Posterior vena cava (tissue), 2 donors: ENCODE results near the gene PRM1. TPM values are rescaled to one million over a fixed set of nuclear protein-coding genes. Genes with fewer than 3 reads are reported as not detected.
A peak's percentile ranks its signal among the peaks of the same experiment; 100 is the strongest.

Experiments used
- DNase-seq: peaks from one replicate; pipeline ENCODE4 v3.0.0-alpha.2; 2020; ENCODE audit warnings: low spot score
- intact Hi-C, 2 donors: fragments of 100-400 bp; cut with DNase I; formaldehyde crosslinking; loops; one replicate each; pipeline versions ENCODE4 v1.14.1 to v1.14.2; 2022 to 2023
- total RNA-seq, 2 donors: library from RNA; stranded (reverse); fragmentation: NEBNext Ultra II Directional; extraction: Animal tissue kit (Norgen Biotek cat#: 25700); gene quantifications; one replicate each; pipeline ENCODE4 v1.2.1, GENCODE V29; 2021
- donor health status: DM: yes; HTN: yes; CAD: no.
- donor health status: DM: yes; HTN: yes; CAD: no.

The PRM1 gene
- total RNA-seq, 2 donors from 2014 or later, result not detected

DNA sequence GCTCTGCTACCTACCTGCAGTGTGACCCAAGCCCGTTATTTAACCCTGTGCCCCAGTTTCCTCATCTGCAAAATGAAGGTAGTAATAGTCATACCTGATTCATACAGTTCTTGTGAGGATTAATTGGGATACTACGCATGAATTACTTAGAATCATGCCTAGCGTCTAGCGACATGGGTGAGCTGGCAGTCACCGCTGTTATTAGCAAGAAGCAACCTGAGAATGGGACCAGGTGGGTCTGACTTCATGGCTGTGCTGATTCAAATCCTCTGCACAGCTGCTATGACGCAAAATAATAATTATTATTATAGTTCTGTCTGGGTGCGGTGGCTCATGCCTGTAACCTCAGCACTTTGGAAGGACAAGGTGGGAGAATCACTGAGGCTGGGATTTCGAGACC is 33.0 kb downstream of the PRM1 start:
- DNase-seq, result no peak
- intact Hi-C loops, result no loop called here

DNA sequence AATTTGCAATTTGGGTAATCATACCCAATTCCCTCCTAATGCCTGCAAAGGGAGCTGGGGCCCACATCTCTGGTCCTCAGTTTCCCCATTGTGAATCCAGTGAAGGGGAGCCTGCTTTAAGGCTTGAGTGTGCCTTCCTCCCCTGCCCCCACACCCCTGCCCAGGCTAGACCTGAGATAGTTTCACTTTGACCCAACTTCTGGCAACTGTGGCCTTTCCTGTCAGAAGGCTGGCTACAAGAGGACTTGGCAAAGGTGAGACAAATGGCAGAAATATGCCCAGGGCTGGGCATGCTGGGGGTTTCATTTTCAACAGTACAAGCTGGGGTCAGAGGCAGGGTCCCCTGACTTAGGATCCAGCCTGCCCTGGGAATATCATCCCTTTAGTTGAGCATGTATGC is 35.1 kb downstream of the PRM1 start:
- no peak for DNase-seq
- intact Hi-C loops, result no loop called here

DNA sequence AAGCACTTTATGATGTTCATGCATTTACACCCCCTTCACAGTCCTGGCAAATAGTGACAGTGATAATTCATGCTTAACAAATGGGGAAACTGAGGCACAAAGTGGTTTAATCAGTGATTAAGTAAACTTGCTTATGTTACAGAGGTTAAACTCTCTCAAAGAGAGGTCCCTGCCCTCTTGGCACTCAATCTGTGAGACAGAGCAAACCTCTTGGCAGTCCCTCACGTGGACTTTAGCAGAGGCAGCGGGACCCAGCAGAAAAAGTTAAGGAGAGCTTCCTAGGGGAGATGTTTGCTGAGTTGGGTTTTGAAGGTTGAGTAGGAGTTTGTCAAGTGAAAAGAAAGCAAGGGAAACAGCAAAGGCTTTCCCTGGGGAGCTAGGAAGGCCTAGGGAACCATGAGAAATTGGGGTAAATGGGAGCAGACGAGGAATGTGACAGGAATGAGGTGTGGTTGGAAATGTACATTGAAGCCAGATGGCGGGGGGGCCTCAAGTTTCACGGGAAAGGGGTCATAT is 35.9 kb downstream of the PRM1 start:
- intact Hi-C loops, result no loop called here
- DNase-seq, result no peak

DNA sequence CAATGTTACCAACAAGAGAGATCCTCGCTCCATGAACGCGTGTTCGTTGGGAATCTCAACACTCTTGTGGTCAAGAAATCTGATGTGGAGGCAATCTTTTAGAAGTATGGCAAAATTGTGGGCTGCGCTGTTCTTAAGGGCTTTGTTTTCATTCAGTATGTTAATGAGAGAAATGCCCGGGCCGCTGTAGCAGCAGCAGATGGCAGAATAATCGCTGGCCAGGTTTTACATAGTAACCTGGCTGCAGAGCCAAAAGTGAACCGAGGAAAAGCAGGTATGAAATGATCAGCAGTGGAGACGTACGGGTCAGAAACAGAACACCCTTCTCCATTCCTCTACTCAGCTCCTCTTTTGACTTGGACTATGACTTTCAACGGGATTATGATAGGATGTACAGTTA is 38.5 kb downstream of the PRM1 start:
- intact Hi-C loops, result no loop called here
- no peak for DNase-seq

DNA sequence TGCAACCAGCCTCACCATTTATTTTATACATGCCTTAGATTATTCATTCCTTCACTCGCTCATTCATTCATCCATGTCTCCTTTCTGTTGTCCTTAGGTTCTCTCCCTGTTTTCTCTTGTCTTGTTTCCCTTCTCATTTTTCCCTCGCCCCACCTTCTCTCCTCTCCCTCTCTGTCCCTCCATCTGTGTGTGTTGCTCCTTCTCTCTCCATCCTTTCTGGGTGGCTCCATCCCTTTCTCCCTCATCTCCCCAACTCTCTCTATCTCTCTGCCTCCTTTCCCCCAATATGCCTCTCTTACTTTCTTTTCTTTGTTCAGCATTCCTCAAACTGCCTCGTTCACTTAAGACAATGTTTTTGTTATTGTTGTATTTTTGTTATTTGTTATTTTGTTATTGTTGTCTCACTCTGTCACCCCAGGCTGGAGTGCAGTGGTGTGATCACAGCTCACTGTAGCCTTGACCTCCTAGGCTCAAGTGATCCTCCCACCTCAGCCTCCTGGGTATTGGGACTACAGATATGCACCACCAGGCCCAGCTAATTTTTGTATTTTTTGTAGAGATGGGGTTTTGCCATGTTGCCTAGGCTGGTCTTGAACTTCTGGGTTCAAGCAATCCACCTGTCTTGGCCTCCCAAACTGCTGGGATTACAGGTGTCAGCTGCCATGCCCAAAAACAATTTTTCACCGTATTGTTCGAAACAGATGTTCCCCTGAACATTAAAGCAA is 39.5 kb downstream of the PRM1 start:
- intact Hi-C loops, result no loop called here

DNA sequence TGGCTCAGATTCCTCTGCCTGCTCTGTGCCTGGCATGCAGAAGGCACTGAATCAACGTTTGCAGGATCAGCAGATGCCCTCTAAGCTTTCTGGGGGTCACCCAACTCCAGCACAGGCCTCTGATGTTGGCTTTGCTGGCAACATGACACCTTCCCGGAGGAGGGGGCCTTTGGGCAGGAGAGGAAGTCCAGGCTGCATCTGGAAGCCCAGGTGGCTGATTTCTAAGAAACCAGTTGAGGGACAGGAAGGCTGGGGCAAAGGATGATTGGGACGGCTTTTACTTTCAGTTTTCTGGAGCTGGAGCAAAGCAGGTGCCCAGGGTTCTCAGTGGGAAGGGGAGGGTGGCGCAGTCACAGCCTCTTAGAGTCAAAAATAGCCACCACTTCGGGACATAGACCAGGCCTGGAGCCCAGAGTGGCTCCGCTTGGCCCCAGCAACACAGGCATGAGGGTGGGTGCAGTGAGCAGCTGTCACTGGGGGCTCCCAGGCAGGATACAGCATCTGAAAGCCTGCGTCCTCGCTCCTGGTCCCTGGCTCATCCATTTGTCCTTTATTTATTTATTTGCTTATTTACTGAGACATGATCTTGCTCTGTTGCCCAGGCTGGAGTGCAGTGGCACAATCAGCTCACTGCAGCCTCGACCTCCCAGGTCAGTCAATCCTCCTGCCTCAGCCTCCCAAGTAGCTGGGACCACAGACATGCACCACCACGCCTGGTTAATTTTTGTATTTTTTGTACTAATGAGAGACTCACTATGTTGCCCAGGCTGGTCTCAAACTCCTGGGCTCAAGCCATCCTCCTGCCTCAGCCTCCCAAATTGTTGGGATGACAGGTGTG is 40.3 kb downstream of the PRM1 start:
- no peak for DNase-seq
- intact Hi-C loops, result no loop called here

More for the DNA sequence above, 39.5 kb downstream of the PRM1 start:
- DNase-seq, result no peak

DNA sequence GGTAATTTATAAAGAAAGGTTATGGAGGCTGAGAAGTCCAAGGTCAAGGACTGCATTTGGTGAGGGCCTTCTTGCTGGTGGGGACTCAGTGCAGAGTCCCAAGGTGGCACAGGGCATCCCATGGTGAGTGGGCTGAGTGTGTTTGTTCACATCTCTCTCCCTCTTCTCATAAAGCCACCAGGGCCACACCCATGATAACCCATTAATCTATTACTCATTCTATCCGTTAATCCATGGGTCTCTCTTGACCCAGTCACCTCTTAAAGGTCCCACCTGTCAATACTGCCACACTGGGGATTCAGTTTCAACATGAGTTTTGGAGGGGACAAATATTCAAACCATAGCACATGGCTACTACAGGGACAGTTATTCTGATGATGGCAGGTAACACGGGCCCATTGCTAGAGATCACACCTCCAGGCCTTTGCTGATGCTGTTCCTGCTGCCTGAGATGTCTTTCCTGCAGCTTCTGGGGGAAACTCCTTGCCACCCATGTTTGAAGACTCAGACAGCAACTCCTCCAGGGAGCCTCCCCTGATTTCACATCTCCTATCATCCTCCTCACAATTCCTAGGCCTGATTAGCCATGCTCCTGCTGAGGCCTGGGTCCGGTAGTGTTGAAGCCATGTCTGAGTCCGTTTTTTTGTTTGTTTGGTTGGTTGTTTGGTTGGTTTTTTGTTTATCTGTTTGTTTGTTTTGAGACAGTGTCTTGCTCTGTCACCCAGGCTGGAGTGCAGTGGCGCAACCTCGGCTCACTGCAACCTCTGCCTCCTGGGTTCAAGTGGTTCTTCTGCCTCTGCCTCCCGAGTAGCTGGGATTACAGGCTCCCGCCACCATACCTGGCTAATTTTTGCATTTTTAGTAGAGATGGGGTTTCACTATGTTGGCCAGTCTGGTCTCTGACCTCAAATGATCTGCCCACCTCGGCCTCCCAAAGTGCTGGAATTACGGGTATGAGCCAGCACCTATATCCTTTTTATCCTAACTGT is 41.2 kb downstream of the PRM1 start:
- intact Hi-C loops, result no loop called here
- no peak for DNase-seq

DNA sequence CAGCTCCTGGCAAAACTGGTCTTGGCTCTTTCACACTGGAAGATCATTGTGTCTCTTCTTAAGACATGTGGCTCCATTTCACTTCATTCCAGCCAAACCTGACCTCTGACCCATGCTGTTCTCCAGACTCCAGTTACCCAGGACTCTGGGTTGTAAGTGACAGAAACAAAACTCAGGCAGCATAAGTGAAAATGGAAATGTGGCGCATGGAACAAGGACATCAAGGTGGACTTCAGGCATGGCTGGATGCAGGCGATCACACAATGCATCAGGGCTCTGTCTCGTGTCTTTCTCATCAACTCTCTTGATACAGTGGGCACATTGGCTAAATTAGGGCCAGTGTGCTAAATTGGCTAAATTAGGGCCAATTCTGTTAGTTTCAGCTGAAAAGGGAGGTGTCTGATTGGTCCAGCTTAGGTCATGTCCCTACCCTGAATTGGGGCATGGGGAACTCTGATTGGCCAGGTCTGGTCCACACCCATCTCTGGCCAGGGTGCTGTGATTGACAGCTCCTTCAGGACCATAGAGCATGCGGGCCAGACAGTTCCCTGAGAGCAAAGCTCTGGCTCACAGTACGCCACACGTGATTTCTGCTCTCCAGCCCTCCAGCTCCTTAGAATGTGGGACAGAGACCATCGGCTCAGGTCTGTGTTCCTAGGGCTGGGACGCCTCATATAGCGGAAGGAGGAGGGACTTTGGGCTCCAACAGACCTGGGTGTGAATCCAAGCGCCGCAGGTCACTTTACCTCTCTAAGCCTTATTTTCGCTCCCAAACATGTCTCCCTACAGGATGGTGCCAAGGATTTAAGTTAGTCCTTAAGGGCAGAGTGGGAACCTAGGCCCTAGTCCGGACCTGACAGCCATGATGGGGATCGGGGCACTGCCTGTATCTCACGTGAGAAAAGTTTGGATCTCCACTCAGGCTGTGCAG is 42.6 kb downstream of the PRM1 start:
- DNase-seq, result no peak
- intact Hi-C loops, result no loop called here

DNA sequence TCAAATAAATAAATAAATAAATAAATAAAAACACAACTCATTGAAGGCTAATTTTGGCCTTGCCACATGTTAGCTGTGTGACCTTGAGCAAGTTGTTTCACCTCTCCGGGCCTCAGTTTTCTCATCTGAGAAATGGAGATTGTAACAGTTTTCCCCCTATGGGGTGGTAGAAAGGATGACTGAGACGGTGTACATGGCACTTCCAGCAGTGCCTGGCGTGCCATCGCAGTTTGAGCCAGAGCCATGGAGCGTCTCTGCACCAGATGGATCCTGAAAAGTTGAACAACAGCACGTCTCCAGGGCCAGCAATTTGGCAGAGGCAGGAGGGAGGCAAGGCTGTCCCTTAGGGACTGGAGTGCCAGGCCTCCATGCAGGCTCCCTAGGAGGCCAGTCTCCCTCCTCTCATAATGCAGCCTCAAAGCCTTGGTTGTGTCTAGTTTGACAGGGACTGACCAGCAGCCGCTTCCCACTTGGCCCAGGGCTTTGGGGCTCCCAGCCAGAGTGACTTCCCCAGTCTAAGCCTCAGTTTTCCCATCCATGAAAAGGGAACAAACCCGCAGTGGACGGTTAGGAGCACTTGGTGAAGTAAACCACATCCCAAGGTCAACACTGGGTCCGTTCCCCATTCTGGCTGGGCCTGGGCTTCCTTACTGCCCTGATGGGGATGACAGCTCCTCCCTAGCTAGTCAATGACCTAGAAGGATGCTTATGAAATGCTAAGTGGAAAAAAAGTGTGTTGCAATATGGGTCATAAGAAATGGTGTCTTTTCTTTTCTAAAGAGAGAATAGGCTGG is 44.5 kb downstream of the PRM1 start:
- no peak for DNase-seq
- intact Hi-C loops, result no loop called here

DNA sequence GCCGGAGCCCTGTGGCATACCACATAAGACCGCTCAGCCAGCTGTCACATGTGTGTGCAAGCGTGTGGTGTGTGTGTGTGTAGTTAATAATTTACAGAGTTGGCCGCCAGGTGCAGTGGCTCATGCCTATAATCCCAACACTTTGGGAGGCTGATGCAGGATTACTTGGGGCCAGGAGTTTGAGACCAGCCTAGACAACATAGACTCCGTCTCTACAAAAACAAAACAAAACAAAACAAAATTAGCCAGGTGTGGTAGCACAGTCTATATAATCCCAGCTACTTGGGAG is 45.5 kb downstream of the PRM1 start:
- DNase-seq, result no peak
- intact Hi-C loops, result no loop called here

DNA sequence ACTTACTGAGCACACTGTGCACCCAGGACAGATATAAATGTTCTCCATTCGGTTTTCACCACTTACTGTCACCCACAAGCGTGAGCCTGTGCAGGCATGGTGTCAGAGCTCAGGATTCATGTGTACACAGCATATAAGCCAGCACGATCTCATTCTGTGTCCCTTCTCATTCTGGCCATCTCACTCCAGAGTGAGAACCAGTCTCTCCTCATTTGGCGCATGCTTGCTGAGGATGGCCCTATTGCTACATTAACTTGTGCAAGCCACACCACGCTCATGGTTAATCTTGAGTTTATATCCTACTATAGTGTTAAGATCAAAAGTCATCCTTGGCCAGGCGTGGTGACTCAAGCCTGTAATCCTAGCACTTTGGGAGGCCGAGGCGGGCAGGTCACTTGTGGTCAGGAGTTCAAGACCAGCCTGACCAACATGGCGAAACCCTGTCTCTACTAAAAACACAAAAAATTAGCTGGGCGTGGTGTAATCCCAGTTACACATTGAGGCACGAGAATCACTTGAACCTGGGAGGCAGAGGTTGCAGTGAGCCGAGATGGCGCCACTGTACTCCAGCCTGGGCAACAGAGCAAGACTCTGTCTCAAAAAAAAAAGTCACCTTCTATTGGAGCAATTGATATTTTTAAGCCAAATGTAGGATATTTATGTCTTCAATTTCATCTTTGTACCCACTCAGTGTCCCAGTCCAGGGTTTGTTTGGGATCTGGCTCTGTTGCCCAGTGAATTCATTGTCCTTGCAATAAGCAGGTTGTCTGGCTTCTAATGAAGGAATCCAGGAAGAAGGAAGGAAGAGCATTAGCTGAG is 46.0 kb downstream of the PRM1 start:
- no peak for DNase-seq

DNA sequence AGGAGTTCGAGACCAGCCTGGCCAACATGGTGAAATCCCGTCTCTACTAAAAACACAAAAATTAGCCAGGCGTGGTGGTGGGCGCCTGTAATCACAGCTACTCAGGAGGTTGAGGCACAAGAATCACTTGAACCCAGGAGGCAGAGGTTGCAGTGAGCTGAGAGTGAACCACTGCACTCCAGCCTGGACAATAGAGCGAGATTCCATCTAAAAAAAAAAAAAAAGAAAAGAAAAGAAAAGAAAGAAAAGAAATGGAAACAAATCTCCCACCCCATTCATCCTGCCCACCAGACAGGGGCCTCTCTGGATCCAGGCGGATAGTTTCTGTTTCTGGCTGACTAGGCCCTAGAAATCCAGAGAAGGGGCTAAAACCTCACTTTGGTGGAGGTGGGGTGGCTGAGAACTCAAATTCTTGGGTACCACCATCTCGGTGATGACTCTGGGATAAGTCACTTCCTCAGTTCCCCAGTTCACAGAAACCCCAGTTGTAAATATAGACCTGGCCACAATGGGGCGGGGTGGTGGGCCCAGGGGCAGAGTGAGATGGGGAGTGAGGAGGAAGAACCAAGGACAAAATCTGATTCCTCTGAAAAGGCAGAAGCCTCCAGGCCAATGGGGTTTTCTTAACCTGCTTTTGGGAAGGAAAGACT is 47.3 kb downstream of the PRM1 start:
- intact Hi-C loops, result no loop called here
- no peak for DNase-seq

More for the DNA sequence above, 46.0 kb downstream of the PRM1 start:
- intact Hi-C loops, result no loop called here

DNA sequence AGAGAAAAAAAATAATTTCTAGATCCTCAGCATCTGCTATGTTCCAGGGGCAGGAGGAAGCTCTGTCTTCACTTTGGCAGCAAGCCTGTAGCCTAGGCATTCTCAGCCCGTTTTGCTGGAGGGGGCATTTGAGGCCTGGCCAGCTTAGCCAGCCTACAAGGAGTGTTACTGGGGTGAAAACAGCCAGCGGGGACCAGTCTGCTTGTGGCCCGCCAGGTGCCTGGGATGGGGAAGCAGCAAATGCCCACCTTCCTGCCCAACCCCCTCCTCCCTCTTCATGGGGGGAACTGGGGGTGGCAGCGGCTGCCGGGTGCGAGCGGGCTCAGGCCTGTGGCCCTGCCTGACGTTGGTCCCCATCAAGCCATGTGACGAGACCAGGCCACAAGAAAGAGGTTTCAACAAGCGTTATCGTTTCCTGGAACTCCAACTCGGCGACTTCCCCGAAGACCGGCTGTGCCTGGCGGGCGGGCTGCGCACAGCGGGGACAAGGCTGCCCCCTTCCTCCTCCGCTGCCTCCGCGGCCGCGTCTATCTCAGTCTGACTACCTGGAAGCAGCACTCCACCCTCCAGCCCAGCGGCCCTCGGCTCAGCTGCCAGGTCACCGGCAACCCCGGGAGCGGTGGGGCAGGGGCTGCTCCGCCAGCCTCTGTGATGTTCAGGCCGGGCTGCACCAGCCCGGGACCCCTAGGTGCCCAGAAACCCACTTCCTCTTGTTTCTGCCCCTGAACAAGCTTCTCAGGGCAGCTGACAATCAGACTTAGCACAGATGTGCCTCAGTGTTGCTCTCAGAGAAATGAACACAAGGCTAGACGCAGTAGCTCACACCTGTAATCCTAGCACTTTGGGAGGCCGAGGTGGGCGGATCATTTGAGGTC is 48.0 kb downstream of the PRM1 start:
- intact Hi-C loops, result no loop called here
- DNase-seq, result peak; percentile 85

DNA sequence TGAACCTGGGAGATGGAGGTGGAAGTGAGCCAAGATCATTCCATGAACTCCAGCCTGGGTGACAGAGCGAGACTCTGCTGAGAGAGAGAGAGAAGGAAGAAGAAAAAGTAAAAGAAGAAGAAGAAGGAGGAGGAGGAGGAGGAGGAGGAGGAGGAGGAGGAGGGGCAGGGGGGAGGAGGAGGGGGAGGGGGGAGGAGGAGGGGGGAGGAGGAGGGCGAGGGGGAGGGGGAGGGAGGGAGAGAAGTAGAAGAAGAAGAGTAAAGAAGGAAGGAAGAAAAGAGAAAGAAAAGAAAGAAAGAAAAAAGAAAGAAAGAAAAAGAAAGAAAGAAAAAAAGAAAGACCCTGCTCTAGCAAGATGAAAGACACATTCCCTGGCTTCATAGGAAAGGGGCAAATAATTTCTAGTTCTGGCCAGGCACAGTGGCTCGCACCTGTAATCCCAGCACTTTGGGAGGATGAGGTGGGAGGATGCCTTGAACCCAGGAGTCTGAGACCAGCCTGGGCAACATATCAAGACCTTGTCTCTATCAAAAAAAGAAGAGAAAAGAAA is 48.8 kb downstream of the PRM1 start:
- intact Hi-C loops, result no loop called here

DNA sequence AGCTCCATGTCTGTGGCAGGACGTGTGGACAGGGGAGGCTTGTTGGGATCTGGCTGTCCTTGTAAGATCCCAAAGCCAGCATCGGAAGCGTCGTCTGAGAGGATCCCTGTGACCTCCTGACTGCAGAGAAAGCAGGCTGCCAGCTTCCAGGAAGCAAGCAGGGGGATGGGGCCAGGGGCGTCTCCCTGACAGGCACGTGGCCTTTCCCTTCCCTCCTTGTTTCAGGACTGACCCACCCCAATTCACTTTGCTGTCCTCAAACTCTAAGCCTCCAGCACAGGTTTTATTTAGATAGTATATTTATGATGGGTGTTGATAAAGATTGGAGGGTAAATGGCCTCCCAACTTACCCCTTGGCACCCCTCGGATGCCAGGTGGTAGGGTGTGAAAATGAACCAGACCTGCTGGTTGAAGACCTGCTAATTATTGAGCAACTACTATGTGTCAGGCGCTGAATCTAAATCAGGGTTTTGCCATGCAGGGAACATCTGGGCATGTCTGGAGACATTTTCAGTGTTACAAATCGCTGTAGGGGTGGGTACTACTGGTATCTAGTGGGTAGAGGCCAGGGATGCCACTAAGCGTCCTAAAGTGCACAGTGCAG is 49.7 kb downstream of the PRM1 start:
- DNase-seq, result no peak
- intact Hi-C loops, result no loop called here

More for the DNA sequence above, 48.8 kb downstream of the PRM1 start:
- no peak for DNase-seq
